Sigmoid colon (tissue), 4 donors: ENCODE data around the gene ELFN1.

Source experiments
- CTCF ChIP-seq, 4 experiments: fragments of 450-650 bp in 3 of 4; fragments of 200-600 bp in 1 of 4; IDR thresholded peaks; one replicate each; pipeline ENCODE4 v1.5.1; 2016 to 2019; ENCODE audit warnings: antibody characterized with exemption in 4 of 4, mild to moderate bottlenecking in 3 of 4, moderate library complexity in 2 of 4
- POLR2AphosphoS5 ChIP-seq, 4 donors: sonication (generic); formaldehyde crosslinking; IDR thresholded peaks; one replicate each; pipeline ENCODE4 v1.6.1; 2017; ENCODE audit warnings: antibody characterized with exemption in 4 of 4

- TF ChIP-seq CTCF (IDR thresholded peaks at IDR 0.05) = no peak
- no peak for TF ChIP-seq POLR2AphosphoS5 (IDR thresholded peaks at IDR 0.05)
Measured at GRCh38 chr7:1692515-1693418, 22.7 kb downstream of the ELFN1 start.
